ENCODE data around the gene TAF4.
"Not testable (repeated sequence)": the region's sequence is repeated elsewhere in the genome, so short reads cannot be mapped to it uniquely, and the experiment has no call there.

The TAF4 gene

DNA sequence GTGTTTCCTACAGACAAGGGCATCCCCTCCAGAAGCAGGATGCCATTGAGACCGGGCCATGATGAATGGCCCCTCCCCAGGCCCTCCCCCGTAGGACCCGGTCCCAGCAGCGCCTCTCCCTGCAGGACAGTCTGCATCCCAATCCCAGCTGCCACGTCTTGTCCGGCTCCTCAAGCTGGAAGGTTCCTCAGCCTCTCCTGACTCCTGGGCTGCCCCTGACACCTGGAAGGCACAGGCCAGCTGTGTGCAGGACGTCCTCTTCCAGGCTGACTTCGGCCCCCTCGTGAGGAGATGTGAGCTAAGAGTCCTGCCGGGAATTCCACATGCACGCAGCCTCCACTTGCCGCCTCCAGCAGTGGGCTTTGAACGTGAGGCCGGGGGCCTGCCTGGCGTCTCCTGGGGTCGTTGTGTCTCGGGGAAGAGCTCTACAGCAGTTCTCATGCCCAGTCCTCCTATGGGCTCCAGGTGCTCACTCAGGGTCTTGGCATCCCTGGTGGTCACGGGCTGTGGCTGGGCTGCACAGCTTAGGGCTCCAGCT, 64.4 kb downstream of the TAF4 start:
- DNase-seq, result no peak

DNA sequence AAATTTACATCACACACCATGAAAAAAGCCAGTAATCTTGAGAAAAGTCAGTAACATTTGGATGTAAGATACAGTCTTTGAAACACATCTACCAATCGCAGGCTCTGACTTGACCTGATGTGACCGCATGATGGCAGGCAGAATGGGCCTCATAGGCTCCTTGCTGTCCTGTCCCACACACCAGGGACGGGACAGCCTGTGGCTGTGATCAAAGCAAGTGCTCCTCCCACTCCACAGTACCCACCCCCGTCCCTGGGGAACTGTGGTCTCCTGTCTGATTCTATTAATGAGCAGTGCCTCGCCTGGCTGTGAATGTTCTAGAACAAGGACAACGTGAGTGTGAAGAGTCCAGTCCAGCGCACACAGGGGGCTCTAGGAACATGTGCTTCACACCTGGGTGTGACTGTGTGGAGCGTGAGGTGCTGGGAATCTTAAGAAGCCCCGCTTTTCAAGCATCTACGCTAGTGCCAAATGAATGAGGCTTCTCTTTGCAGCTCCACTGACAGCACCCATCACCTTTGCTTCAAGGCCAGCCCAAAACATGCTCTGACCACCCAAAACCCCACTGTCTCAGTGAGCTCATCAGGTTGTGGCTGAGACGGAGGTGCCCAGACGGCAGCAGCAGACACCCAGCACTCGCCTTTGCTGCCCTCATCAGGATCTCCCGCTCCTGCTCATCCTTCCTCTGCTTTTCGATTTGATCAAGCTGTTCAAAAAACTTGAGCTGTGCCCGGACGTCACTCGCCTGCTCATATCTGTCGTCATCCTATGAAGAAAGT, 67.1 kb downstream of the TAF4 start:
- no peak for DNase-seq

DNA sequence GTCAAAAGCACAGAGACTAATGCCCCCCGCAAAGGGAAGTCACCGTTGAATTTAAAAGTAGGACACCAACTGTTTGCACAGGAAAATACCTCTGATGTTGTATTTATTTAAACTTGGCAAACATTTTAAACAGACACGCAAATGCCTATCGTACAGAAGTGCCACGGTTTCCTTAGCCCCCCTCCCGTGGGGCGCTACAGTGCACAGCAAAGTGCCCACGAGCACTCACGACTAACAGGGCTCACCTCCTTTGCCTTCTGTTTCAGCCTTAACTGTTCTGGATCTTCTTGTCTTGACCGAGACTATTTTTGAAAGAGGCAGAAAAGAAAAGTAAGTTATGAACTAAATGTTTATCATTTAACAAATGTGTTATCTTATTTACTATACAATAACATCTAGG, 67.8 kb downstream of the TAF4 start:
- no peak for DNase-seq

DNA sequence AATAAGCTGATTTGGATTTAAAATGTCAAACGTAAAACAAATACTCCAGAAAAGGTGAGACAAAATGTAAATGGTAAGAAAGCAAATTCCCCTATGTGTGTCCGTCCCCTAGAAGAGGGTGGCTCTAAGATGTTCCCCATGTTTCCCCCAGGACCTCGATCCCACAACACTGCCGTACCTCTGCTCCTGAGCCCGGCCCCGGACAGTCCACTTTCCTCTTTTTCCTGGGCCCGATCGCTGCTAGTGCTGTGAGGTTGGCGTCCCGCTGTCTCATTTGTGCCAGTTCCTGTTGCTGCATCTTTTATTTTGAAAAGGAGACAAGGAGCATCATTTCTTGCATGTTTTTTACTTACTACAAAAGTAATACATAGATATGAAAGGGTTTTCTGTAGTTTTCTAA, 68.3 kb downstream of the TAF4 start:
- no peak for DNase-seq

DNA sequence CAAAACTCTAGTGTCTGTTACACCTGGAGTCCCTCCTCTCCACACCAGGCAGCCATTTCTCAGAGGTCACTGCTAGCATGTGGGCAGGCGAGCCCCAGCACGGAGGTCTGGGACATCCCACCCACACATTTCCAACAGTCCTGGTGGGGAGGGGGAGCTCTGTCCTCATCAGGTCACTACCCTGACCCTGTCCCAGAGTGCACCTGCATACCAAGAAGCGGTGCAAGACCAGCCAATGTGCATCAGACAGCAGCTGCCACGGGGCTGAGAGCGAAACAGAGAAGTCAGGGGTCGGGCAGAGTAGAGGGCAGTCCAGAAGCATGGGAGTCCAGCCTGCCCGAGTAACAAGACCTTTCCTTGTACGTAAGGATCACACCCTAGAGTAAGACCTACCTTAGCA, 71.1 kb downstream of the TAF4 start:
- DNase-seq, result no peak

DNA sequence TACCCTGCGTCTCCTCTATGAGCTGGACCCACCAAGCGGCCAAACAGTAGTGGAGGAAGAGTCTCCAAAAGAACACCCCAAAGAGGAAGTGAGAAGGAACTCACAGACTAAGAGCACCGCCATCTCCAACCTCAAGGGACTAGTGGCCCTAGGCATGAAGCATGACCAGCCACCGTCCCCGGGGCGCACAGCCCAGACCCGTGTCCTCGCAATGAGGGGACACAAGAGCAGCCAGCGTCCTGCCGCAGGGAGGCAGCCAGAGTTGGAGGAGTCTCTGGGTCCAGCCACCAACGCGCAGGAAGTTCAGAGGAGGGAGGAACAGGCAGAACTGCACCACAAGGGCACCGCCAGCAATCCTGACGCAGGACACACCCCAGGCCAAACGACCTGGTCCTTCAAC, 72.6 kb downstream of the TAF4 start:
- DNase-seq, result no peak

DNA sequence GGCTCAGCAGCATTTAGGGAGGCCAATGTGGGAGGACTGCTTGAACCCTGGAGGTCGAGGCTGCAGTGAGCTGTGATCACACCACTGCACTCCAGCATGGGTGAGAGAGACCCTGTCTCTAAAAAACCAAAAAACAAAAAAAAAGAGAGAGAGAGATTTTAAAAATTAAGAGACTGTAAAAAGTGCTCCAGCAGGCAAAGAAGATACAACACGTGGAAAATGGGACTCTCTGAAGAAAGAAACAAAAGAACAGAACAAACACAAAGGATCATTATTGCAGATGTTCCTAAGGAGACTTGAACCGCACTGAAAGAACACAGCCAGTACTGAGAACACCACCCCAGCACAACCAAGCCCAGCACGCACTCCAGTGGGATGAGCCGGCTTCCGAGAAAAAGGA, 74.2 kb downstream of the TAF4 start:
- DNase-seq, result no peak

DNA sequence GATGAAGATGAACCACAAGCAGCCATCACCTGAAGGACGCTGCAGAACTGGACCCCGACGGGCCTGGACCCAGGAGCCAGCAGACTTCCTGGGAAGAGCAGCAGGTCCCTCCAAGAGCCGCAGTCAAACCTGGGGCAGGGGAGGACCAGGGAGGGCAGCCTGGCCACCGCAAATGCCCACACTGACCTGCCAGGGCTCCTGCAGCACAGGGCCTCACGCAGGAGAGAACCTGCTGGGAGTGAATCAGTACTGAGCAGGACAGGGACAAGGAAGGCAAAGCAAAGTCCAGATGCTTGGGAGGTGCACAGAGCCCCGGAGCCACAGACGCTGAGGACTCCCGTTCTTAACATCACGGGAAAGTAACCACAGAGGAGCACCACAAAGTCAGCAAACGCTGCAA, 75.2 kb downstream of the TAF4 start:
- no peak for DNase-seq

DNA sequence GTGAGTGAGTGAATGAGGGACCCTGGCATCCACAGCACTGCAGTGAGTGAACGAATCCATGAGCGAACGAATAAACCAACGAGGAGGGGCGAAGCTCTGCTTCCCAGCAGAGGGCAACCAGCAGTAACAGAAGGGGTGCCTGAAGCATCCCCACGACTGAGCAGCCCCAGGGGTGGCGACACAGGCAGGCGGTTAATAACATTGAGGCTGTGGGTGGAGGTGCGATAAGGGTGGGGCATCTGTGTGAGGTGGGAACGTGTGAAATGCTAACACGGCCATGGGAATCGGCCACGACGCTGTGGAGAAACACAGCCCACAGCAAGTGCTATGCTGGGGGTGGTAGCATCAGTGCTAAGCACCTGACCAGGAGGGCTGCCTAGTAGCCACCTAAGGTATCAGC, 75.9 kb downstream of the TAF4 start:
- DNase-seq, result no peak

DNA sequence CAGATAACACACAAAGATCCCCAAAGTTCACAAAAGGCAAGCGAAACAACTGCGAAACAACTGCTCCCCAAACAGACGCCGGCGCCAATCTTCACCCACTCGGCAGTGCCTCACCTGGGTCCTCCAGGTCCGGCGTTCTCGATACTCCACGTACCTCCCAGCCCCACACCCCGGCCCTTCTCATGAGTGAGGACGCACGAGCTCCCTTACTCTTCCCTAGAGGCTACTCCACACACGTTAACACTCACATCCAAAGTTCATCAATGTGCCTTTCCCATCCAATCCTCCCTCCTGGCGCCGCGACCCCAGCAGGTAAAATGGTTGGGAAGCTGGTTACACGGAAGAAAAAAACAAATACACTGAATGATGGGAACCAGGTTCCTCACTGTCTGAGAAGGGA, 77.0 kb downstream of the TAF4 start:
- no peak for DNase-seq

DNA sequence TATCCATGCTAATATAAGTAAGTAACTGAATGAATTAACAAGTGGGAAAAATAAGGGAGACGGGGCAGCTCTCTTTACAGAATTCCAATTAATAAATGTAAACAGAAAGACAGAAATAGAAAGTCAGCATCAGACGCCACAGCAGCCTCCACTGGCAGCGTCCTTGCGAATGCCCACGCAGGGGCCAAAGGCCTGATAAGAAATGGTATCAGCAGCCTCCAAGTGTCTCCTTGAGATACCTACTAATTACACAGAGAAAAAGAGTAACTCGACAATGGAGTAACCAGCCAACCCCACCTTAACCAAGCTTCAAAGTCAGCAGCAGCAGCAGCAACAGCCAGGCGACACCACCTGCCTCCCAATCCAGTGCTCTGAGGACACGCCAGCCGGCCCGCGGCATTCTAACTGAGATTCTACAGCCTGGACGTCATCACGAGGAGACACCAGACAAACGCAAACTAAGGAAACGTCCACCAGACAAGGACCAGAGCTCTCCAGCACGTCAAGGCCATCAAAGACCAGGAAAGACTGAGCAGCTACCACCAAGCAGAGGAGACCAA, 78.8 kb downstream of the TAF4 start:
- DNase-seq, result no peak

DNA sequence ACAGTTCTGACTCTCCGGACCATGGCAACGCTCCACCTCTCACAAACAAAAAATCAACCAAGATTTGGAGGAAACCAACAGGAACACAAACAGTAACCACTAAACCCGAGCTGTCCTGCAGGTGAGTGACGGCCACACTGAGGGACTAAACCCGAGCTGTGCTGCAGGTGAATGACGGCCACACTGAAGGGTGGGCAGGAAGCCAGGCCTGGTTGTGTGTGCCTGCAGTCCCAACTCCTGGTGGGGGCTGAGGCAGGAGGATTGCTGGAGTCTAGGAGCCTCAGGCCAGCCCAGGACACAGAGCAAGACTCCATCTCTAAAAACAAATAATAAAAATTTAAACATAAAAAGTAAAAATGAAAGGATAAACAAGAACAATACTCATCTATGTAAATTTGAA, 80.6 kb downstream of the TAF4 start:
- no peak for DNase-seq

DNA sequence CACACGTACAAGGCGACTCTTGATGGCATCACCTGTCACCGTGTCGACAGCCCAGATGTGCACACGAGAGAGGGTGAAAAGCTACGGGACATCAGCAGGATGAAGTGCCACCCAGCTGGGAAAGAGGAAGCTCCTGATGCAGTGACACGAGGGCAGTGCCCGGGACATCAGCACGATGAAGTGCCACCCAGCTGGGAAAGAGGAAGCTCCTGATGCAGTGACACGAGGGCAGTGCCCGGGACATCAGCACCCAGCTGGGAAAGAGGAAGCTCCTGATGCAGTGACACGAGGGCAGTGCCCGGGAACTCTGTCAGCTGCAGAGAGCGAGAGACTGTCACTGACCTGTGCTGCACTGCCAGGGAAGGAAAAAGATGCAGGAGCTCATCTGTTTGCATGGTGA, 81.2 kb downstream of the TAF4 start:
- DNase-seq, result not testable (repeated sequence)

DNA sequence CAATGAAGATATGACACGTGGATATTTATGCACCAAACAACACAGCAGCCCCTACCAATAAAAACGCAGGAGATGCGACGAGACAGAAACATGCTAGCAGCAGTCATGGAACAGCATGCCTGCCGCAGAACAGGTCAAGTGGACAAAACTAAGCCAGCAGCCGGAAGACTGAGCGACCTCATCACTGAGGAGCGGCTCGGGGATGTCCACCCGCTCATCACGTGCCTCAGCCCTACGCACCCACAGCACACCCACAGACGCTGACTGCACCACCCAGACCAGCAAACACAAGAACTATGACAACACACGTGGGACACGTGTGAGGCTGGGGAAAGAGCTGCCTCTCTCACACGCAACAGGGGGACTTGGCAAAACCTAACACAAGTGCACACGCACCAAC, 81.7 kb downstream of the TAF4 start:
- no peak for DNase-seq

DNA sequence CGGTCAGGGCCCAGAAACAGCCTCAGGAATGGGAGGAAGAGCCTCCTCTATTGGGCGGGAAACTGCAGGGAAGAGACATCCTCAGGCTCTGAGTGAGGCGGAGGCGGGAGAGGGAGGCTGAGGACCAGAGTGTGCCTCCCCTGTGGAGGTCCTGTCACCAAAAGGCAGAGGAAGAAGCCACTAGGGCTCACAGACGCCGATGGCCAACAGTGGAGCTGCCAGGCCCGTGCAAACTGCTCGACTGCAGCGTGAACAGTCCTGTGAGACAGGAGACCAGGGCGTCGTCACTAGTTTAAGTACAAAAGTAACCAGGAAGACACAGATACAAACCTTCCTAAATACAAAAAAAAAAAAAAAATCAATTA, 82.7 kb downstream of the TAF4 start:
- no peak for DNase-seq

DNA sequence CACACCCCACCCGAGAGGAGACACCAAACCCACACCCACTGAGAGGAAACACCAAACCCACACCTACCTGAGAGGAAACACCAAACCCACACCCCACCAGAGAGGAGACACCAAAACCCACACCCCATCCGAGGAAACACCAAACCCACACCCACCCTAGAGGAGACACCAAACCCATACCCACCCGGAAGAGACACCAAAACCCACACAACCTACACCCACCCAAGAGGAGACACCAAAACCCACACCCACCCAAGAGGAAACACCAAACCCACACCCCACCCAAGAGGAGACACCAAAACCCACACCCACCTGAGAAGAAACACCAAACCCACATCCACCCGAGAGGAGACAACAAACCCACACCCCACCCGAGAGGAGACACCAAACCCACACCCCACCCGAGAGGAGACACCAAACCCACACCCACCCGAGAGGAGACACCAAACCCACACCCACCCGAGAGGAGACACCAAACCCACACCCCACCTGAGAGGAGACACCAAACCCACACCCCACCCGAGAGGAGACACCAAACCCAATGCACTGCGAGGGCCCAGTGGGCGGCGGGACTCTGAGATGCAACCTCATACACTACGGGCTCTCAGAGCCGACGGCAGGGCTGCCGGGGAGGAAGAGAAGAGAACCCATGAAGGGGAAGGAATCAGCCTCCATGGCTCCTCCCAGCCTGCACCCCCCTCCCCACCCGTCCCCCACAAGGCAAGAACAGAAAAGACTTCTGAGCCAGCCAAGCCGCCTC, 83.3 kb downstream of the TAF4 start:
- DNase-seq, result no peak

DNA sequence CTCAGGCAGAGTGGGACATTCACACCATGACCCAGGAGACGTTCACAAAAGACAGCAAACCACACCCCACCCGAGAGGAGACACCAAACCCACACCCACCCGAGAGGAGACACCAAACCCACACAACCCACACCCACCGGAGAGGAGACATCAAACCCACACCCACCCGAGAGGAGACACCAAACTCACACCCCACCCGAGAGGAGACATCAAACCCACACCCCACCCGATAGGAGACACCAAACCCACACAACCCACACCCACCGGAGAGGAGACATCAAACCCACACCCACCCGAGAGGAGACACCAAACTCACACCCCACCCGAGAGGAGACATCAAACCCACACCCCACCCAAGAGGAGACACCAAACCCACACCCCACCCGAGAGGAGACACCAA, 84.0 kb downstream of the TAF4 start:
- not testable (repeated sequence) for DNase-seq

DNA sequence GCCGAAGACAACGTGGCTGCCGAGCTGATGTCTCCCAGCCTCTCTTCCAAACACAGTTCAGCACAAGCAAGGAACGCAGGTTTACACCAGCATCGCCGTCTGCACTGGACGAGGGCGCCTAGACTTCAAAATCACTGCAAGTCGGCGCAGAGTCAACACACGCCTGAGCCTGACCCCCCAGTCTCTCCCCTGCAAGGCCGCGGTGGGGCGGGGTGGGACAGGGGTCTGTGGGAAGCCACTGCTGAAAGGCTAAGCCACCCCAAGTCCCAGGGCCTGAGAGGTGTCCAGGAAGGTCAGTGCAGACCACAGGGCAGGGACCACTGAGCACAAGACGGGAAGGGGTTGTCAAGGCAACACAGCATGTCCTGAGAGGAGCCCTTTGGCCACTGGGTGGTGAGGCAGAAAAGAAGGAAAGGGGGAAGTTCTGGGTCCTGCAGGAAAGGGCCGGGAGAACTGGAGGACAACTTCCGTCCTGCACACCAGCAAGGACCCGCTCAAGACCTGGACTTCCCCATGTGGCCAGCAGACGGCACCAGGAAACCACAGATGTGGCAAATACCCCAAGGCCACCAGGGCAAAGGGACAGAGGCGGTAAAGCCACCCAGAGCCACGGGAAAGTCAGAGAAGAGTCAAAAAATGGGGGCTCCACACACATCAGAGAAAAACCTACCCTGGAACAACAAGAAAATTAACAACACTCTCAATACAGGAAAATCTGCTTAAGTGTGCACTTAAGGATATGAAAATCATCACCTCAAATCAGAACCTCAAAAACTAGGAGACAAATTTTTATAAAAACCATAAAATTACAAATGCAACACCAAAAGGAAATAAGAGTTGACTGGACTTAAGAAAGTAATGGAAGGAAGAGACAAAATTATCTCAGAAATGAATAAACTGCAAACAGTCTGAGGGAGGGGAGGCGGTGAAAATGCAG, 84.8 kb downstream of the TAF4 start:
- DNase-seq, result no peak

DNA sequence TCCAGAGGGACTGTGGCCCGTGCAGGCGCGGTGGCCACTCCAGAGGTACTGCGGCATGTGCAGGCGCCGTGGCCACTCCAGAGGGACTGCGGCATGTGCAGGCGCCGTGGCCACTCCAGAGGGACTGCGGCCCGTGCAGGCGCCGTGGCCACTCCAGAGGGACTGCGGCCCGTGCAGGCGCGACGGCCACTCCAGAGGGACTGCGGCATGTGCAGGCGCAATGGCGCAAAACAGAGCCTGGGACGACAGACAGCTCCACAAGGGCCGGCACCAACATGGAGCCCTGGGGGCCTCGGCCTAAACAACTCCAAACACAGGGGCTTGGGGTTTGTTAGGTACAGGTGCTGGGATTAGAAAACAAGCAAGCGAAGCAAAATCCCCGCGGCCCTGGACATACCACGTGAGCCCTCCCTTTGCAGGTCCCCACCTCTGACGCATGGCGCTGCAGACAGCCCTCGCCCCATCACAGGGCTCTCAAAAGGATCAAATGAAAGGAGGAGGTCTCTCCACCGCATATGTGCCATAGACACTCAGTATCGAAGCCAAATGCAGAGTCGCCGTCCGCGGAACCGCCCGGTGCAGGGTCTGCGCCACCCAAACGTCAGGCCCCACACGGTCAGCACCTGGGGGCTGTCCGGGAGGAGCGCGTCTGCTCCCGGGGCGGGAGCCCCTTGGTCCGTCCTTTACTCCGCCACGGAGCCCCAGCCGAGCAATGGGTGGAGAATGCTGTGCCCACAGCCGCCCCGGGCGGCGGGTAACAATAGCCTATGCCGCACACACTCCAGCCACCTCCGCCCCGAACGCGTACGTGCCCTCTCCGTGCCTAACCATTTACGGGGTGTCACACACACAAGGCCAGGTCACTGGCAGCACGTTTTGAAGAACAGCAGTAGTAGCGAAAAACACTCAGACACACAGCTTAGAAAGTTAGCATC, 85.7 kb downstream of the TAF4 start:
- no peak for DNase-seq

DNA sequence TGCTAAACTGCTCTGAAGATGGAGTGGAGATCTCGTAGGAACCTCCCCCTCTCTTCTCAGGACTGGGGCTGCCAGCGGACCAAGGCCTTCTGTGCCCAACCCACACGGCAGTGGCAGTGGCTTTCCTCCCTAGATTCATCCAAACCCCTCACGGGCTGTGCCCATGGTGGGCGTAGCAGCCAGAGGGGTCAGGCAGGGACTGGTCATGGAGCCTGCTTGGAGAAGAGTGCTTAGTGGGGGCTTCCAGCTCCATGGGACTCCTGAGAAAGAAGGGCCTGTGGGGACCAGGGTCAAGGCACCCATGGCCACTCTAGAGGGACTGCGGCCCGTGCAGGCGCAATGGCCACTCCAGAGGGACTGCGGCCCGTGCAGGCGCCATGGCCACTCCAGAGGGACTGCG, 86.6 kb downstream of the TAF4 start:
- DNase-seq, result no peak

DNA sequence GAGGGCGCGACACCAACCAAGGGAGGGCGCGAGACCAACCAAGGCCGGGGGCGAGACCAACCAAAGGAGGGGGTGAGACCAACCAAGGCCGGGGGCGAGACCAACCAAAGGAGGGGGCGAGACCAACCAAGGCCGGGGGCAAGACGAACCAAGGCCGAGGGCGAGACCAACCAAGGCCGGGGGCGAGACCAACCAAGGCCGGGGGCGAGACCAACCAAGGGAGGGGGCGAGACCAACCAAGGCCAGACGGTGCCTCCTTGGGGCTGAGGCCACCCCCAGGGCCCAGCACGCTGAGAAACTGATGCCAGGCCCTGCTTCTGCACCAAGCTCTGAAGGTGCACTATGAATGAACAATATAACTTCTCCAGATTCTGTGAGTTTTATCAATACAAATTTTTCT, 87.2 kb downstream of the TAF4 start:
- DNase-seq, result no peak

DNA sequence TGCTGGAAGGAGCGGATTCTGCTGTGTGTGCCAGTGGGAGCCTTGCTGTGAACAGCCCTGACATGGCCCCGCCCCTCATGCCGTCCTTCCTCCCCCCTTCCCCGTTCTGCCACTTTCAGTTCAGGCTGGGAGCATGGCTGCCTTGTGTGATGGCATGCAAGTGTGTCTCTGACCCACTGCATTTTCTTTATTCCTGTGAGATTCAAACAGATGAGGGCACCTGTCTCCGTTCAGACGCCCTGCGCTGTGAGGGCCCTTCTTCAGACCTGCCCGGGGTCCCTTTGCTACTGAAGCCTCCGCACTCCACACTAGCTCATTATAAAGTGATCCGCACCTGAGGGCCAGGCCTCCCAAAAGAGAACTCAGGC, 88.3 kb downstream of the TAF4 start:
- DNase-seq, result no peak

All from NCI-H2227 treated with DMSO at 0.1 percent for 48 hours (cell line).